K562 (cell line): ENCODE data around the gene PTPRG. TPM values are rescaled to one million over a fixed set of nuclear protein-coding genes. Genes with fewer than 3 reads are reported as not detected.

ENCODE experiments used
- ATAC-seq: fragments of 200-7000 bp; cut with Tn5 transposase; 3 replicates; pipeline ENCODE4 v1.9.1; 2020; ENCODE audit warnings: moderate library complexity
- BruUV-seq: library from RNA; stranded (reverse); fragments of 400-500 nt; replicated peaks from 2 replicates; lab custom pipeline; 2021; lab: Mats Ljungman, UMichigan
- CTCF ChIA-PET: fragments of 300-600 bp; formaldehyde crosslinking; extraction: SDS; loops from one replicate; lab custom pipeline; 2021; ENCODE audit warnings: low intra/inter-chr PET ratio; lab: Yijun Ruan, JAX
- POLR2A ChIA-PET: fragments of 300-600, 350-650 bp; sonication (Branson Sonifier 250); formaldehyde crosslinking; extraction: SDS; loops from one replicate; lab custom pipeline; 2021; ENCODE audit warnings: antibody characterized with exemption, inconsistent platforms; lab: Yijun Ruan, JAX
- DNase-seq, 4 experiments: peaks; one replicate each; pipeline versions ENCODE4 v3.0.0 to v3.0.0-alpha.2; 2011 to 2018; ENCODE audit warnings: low spot score in 3 of 4, mixed read lengths in 3 of 4; ENCODE audit errors: extremely low read depth in 1 of 4
- FAIRE-seq: peaks from 2 replicates; lab custom pipeline; 2011; peaks lifted over from hg19 to GRCh38; lab: Jason Lieb, UNC
- H2AFZ ChIP-seq: 2 replicates; pipeline ENCODE4 v1.6.0; 2011; ENCODE audit warnings: low read depth, low read length, control low read depth, inconsistent platforms
- H3K27ac ChIP-seq: fragments of 200-600 bp; 3 replicates; pipeline ENCODE4 v1.8.0; 2011; ENCODE audit warnings: low read depth, mild to moderate bottlenecking, control low read depth, inconsistent platforms, low read length, moderate library complexity, mixed read lengths; ENCODE audit errors: extremely low read depth
- H3K27me3 ChIP-seq, 2 experiments: fragments of 300-600 bp in 1 of 2; 2 replicates in 1 of 2; 3 replicates in 1 of 2; pipeline versions ENCODE4 v1.6.0 to v1.8.0; 2011; ENCODE audit warnings: inconsistent platforms in 2 of 2, low read length in 2 of 2, mild to moderate bottlenecking in 1 of 2, mixed read lengths in 1 of 2, moderate library complexity in 1 of 2; ENCODE audit not compliant: control insufficient read depth in 2 of 2, insufficient read depth in 2 of 2
- H3K36me3 ChIP-seq: fragments of 300-600 bp; 3 replicates; pipeline ENCODE4 v1.8.0; 2011; ENCODE audit warnings: mild to moderate bottlenecking, low read length, inconsistent platforms; ENCODE audit not compliant: control insufficient read depth, insufficient read depth
- H3K4me1 ChIP-seq, 2 experiments: fragments of 200-600 bp in 1 of 2; replicated peaks in 1 of 2; 2 replicates in 1 of 2; 3 replicates in 1 of 2; pipeline versions ENCODE4 v1.5.1 to v1.8.0; 2011; ENCODE audit warnings: inconsistent platforms in 2 of 2, low read length in 2 of 2, mild to moderate bottlenecking in 1 of 2, mixed read lengths in 1 of 2, moderate library complexity in 1 of 2; ENCODE audit not compliant: control insufficient read depth in 2 of 2, insufficient read depth in 2 of 2
- H3K4me2 ChIP-seq: 2 replicates; pipeline ENCODE4 v1.6.1; 2011; ENCODE audit warnings: low read length, control low read depth, inconsistent platforms, mixed read lengths; ENCODE audit not compliant: insufficient read depth
- H3K4me3 ChIP-seq: fragments of 200-600 bp; sonication (generic), shearing (Covaris generic); 2 replicates; pipeline ENCODE4 v1.5.1; 2016; ENCODE audit warnings: control low read depth, inconsistent platforms
- H3K79me2 ChIP-seq: fragments of 200-600 bp; 3 replicates; pipeline ENCODE4 v1.8.0; 2011; ENCODE audit warnings: low read length, inconsistent platforms; ENCODE audit not compliant: control insufficient read depth, insufficient read depth
- H3K9ac ChIP-seq, 2 experiments: 2 replicates each; pipeline versions ENCODE4 v1.6.0 to v1.6.1; 2011; ENCODE audit warnings: low read depth in 2 of 2, low read length in 2 of 2, control low read depth in 1 of 2, inconsistent platforms in 1 of 2, mild to moderate bottlenecking in 1 of 2, mixed read lengths in 1 of 2; ENCODE audit not compliant: insufficient read depth in 1 of 2
- H3K9me1 ChIP-seq: one replicate; pipeline ENCODE4 v1.6.0; 2011; ENCODE audit warnings: inconsistent platforms, mild to moderate bottlenecking, low read length, moderate library complexity; ENCODE audit not compliant: control insufficient read depth, insufficient read depth
- H3K9me3 ChIP-seq: replicated peaks from 2 replicates; pipeline ENCODE4 v1.5.1; 2011; ENCODE audit warnings: low read depth, low read length, inconsistent platforms; ENCODE audit not compliant: control insufficient read depth, insufficient read depth
- H4K20me1 ChIP-seq: replicated peaks from 2 replicates; pipeline ENCODE4 v1.6.1; 2011; ENCODE audit warnings: low read length, inconsistent platforms, mixed read lengths; ENCODE audit not compliant: control insufficient read depth, insufficient read depth
- RAD21 ChIP-seq, 2 experiments: fragments of 250-450 bp in 1 of 2; fragments of 450-650 bp in 1 of 2; sonication (Bioruptor Pico) in 1 of 2; formaldehyde crosslinking in 1 of 2; IDR thresholded peaks in 1 of 2; conservative IDR thresholded peaks in 1 of 2; 2 replicates each; pipeline versions ENCODE4 v1.4.0 to v1.8.0; 2020 to 2022; ENCODE audit warnings: mild to moderate bottlenecking in 2 of 2, moderate library complexity in 1 of 2
- RBM39 ChIP-seq: fragments of 200-400 bp; formaldehyde crosslinking; optimal IDR thresholded peaks from 2 replicates; pipeline ENCODE3; 2018; ENCODE audit warnings: low read depth, low read length
- ZFP30 ChIP-seq: fragments of 250-450 bp; sonication (Bioruptor Pico); IDR thresholded peaks from 2 replicates; pipeline ENCODE4 v1.8.0; 2022; ENCODE audit warnings: moderate library complexity, mild to moderate bottlenecking, inconsistent platforms, borderline replicate concordance
- WGBS: fragments of 100-300 bp; shearing (Covaris generic); methylation state at CpG from one replicate; pipeline ENCODE4 v1.1.6; 2016; ENCODE audit warnings: low coverage, mixed read lengths; ENCODE audit not compliant: insufficient coverage; ENCODE audit errors: missing lambda C conversion rate; 5-methylcytosine and 5-hydroxymethylcytosine counted together
- in situ Hi-C: fragments of 300-500 bp; cut with MboI; formaldehyde crosslinking; loops from 4 replicates; pipeline ENCODE4 v1.15.0; 2018; ENCODE audit warnings: inconsistent platforms, mixed read lengths
- intact Hi-C: fragments of 100-400 bp; cut with micrococcal nuclease; formaldehyde crosslinking; loops from 2 replicates; pipeline ENCODE4 v1.14.2; 2022
- polyA plus RNA-seq, 8 experiments: library from polyadenylated mRNA; depleted of rRNA in 4 of 8; stranded (reverse) in 5 of 8; unstranded in 3 of 8; fragments of >200 nt; fragmentation: Nextera tagmentation in 2 of 8; fragmentation: Illumina TruSeq in 1 of 8; extraction: Ambion mirVana in 2 of 8; extraction: Trizol in 1 of 8; gene quantifications; 2 replicates each; pipeline versions ENCODE4 v1.2.1 to v1.2.3, GENCODE V29; 2011 to 2014; ENCODE audit warnings: inconsistent platforms in 1 of 8, missing spikeins in 1 of 8
- total RNA-seq, 7 experiments: library from RNA; depleted of rRNA in 6 of 7; stranded (reverse); fragments of >200 nt in 6 of 7; fragmentation: Illumina TruSeq in 2 of 7; extraction: Trizol in 2 of 7; gene quantifications; 2 replicates each; pipeline versions ENCODE4 v1.2.1 to v1.2.3, GENCODE V29; 2011 to 2021; ENCODE audit warnings: low replicate concordance in 1 of 7
- TF ChIP-seq, protein P1 (sequence below), 3 experiments: fragments of 200-800 bp in 1 of 3; fragments of 250-450 bp in 1 of 3; fragments of 450-650 bp in 1 of 3; sonication (Bioruptor Pico) in 1 of 3; sonication (Bioruptor generic) in 1 of 3; formaldehyde crosslinking in 1 of 3; IDR thresholded peaks; 2 replicates each; pipeline versions ENCODE4 v1.6.1 to v1.8.0; 2016 to 2022; ENCODE audit warnings: mild to moderate bottlenecking in 2 of 3, missing genetic modification characterization in 2 of 3, missing compliant biosample characterization in 1 of 3, moderate library complexity in 1 of 3

Gene PTPRG
- total and polyA plus RNA-seq, 9 of the 15 experiments (the other 6 are each of a cell fraction or from before 2014, with no cell fraction given) = 0.16 TPM; not detected in 8

DNA sequence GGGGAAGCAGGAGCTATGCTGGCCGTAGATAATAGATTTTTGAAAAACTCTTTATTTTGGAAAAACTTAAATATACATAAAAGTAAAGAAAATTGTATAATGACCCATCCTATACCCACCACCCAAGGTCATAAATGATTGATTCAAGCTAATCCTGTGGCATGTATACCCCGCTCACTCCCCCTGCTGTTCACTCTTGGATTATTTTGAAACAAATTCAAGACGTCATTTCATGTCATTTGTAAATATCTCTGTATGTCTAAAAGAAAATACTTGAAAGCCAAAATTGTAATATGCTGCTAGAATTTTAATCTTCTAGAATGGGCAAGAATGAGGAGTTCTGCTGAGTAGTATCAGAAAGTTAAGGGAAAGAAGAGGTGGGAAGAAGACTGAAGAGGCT lies 570.2 kb downstream of the PTPRG start:
- BruUV-seq = no TSS peak
- Histone ChIP-seq H3K27me3 (no peaks in the 10 kb centered on the region), H3K36me3 (no peaks in the 10 kb centered on the region), H4K20me1 (no peaks in the 10 kb centered on the region), H3K79me2 (no peaks in the 10 kb centered on the region), H3K4me1 (no peaks in the 10 kb centered on the region), H3K9me3 (no peaks in the 10 kb centered on the region), H3K4me3 (no peak overlapping the region), H3K9ac (no peak overlapping the region), H3K27ac (no peak overlapping the region), H3K4me2 (no peak overlapping the region), H3K9me1 (no peaks in the 10 kb centered on the region), H2AFZ (no peak overlapping the region)
- intact Hi-C loops (no loop called here), in situ Hi-C loops (no loop called here)
- CTCF ChIA-PET = no interaction called here
- POLR2A ChIA-PET = interaction anchor here (0.5 kb wide), 1 partner anchor 1451 kb away, joined by 3 read pairs; no protein-coding TSS in a partner anchor
- ATAC-seq (no peak), DNase-seq (peak in 3 of 4 experiments; percentile 2 to 29 (median 28)), FAIRE-seq (no peak)
- TF ChIP-seq RBM39 (no peak), RAD21 (CRISPR knock-in tag; conservative IDR thresholded peaks at IDR 0.05 in 1 of 2, IDR thresholded peaks at IDR 0.05 in 1 of 2) (peak in 1 of 2 experiments; percentile 10; a peak in 1 of 4 replicates)
- 0% methylated on average over 3 of the region's 3 CpGs for WGBS

DNA sequence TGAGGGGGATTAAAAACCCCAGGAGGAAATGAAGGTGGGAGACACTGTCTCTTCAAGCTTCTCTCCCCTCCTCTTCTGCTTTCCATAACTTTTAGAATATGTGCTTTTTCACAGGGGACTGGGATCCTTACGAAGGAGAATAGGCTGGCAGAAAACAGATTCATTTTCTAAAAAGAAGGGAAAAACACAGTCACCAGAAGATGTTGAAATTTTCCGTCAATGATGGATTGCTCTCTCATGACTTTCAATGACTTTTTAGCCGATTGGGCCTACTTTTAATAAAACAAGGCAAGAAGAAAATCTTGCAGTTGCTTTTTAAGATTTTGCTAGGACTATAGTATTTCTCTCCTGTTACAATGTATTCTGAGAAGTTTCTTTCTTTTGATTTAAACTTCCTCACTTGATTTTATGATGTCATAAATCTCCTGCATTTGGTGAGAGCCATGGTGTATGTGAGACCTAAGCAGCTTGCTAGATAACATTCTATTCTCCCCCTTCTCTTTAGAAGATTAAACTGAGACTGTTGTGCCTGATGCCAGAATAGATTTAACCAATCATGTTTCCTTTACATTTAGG lies 570.7 kb downstream of the PTPRG start:
- intact Hi-C loops = no loop called here
- Histone ChIP-seq H3K9me3 (no peaks in the 10 kb centered on the region), H3K79me2 (no peaks in the 10 kb centered on the region), H3K4me1 (no peaks in the 10 kb centered on the region), H4K20me1 (no peaks in the 10 kb centered on the region), H3K9me1 (no peaks in the 10 kb centered on the region), H3K27ac (no peak overlapping the region), H2AFZ (no peak overlapping the region), H3K27me3 (no peaks in the 10 kb centered on the region), H3K4me3 (no peak overlapping the region), H3K9ac (no peak overlapping the region), H3K4me2 (no peak overlapping the region), H3K36me3 (no peaks in the 10 kb centered on the region)
- in situ Hi-C loops = no loop called here
- WGBS = 4% methylated on average over 3 of the region's 3 CpGs
- CTCF ChIA-PET = no interaction called here
- no peak for DNase-seq
- POLR2A ChIA-PET = interaction anchor here (0.5 kb wide), 1 partner anchor 1450 kb away, joined by 3 read pairs; no protein-coding TSS in a partner anchor
- no peak for FAIRE-seq
- TF ChIP-seq ZFP30 (CRISPR knock-in tag) = no peak
- TF ChIP-seq, protein P1, sequence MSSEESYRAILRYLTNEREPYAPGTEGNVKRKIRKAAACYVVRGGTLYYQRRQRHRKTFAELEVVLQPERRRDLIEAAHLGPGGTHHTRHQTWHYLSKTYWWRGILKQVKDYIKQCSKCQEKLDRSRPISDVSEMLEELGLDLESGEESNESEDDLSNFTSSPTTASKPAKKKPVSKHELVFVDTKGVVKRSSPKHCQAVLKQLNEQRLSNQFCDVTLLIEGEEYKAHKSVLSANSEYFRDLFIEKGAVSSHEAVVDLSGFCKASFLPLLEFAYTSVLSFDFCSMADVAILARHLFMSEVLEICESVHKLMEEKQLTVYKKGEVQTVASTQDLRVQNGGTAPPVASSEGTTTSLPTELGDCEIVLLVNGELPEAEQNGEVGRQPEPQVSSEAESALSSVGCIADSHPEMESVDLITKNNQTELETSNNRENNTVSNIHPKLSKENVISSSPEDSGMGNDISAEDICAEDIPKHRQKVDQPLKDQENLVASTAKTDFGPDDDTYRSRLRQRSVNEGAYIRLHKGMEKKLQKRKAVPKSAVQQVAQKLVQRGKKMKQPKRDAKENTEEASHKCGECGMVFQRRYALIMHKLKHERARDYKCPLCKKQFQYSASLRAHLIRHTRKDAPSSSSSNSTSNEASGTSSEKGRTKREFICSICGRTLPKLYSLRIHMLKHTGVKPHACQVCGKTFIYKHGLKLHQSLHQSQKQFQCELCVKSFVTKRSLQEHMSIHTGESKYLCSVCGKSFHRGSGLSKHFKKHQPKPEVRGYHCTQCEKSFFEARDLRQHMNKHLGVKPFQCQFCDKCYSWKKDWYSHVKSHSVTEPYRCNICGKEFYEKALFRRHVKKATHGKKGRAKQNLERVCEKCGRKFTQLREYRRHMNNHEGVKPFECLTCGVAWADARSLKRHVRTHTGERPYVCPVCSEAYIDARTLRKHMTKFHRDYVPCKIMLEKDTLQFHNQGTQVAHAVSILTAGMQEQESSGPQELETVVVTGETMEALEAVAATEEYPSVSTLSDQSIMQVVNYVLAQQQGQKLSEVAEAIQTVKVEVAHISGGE (CRISPR knock-in tag; IDR thresholded peaks at IDR 0.05) = 0 out of 6 replicates have a peak, but pooled peaks of 1 of the 3 experiments have one; percentile 19
- ATAC-seq = no peak
- no TSS peak for BruUV-seq
